Activated naive CD8-positive, alpha-beta T cell treated with anti-CD3 and anti-CD28 coated beads for 36 hours (primary cell): Measurements from ENCODE around the gene BTBD19. TPM values are rescaled to one million over a fixed set of nuclear protein-coding genes. Genes with fewer than 3 reads are reported as not detected.
"Not testable (repeated sequence)": the region's sequence is repeated elsewhere in the genome, so short reads cannot be mapped to it uniquely, and the experiment has no call there.

Experiments used
- DNase-seq: peaks from one replicate; pipeline ENCODE4 v3.0.0; 2021
- H3K27ac Mint-ChIP-seq: one replicate; pipeline ENCODE4 v1.8.0; 2022; ENCODE audit warnings: mild to moderate bottlenecking, moderate library complexity, mixed read lengths
- H3K27me3 Mint-ChIP-seq: one replicate; pipeline ENCODE4 v1.8.0; 2022; ENCODE audit warnings: mild to moderate bottlenecking, mixed read lengths
- H3K36me3 Mint-ChIP-seq: one replicate; pipeline ENCODE4 v1.8.0; 2021; ENCODE audit warnings: mild to moderate bottlenecking, mixed read lengths
- H3K4me1 Mint-ChIP-seq: one replicate; pipeline ENCODE4 v1.8.0; 2021; ENCODE audit warnings: mixed read lengths
- H3K4me3 Mint-ChIP-seq: one replicate; pipeline ENCODE4 v1.8.0; 2022; ENCODE audit warnings: mild to moderate bottlenecking, moderate library complexity, mixed read lengths
- H3K9me3 Mint-ChIP-seq: one replicate; pipeline ENCODE4 v1.8.0; 2022; ENCODE audit warnings: mixed read lengths
- total RNA-seq, 2 experiments: library from RNA; stranded (reverse); gene quantifications; one replicate each; pipeline ENCODE4 v1.2.3, GENCODE V29; 2021

Gene BTBD19
- total RNA-seq, 2 experiments from 2014 or later: 6.0 to 8.1 TPM

DNA sequence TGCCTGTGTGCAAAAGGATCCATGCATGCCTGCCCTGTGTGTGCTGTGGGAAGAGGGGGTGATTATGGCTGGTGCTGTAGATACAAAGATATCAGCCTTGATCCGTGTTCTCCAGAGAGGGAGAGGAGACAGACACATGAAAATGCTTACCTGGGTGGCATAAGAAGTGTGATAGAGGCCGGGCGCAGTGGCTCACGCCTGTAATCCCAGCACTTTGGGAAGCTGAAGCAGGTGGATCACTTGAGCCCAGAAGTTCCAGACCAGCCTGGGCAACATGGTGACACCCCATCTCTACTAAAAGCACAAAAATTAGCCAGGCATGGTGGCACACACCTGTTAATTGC, 2.4 kb downstream of the BTBD19 start:
- peak overlapping the region; percentile 99 for H3K27ac Mint-ChIP-seq
- not testable (repeated sequence) for H3K9me3 Mint-ChIP-seq, H3K27me3 Mint-ChIP-seq, DNase-seq
- peaks cover 70% of the 10 kb centered on the region for H3K4me1 Mint-ChIP-seq
- H3K36me3 Mint-ChIP-seq: peaks cover 27% of the 10 kb centered on the region
- H3K4me3 Mint-ChIP-seq: peak overlapping the region; percentile 74

DNA sequence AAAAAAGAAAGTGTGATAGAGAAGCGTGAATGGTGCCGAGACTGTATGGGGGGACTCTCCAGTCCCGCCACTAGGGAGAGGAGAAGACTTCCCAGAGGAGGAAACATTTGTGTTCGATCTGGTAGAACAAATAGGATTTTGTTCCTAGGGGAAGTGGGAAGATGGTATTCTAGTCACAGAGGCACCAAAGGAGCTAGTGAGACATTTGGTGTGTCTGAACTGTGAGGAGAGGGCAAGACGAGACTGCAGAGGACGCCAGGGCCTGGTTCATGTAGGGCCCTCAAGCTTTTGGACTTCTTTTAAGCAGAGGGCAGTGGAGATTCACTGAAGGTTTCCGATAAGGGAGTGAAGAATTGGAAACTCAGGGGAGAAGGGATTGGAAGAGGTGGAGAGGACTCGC, 2.9 kb downstream of the BTBD19 start:
- no peak for DNase-seq

DNA sequence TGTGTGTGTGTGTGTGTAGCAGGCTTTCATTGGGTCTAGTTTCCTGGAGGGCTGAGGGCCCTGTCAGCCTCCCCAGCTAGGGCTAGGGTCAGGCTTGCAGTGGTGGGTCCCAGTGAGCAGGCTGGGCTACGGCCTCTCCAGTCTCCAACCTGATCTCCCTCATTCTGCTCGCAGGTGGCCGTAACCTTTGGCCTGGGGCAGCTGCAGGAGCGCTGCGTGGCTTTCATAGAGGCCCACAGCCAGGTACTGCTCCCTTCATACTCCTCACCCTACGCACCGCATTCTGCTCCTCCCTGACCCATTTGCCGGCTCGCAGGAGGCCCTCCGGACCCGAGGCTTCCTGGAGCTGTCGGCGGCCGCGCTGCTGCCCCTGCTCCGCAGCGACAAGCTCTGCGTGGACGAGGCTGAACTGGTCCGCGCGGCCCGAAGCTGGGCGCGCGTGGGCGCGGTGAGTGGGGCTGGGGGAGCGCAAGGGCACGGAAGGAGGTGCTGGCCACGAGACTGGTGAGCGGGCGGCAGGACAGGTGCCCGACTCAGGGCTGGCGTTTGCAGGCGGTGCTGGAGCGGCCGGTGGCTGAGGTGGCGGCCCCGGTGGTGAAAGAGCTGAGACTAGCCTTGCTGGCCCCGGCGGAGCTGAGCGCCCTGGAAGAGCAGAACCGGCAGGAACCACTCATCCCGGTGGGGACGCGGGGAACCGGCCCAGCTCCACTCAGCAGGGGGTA, 4.7 kb downstream of the BTBD19 start:
- H3K27me3 Mint-ChIP-seq: no peaks in the 10 kb centered on the region
- H3K9me3 Mint-ChIP-seq: no peaks in the 10 kb centered on the region
- peaks cover 60% of the 10 kb centered on the region for H3K4me1 Mint-ChIP-seq
- H3K4me3 Mint-ChIP-seq: no peak overlapping the region
- peaks cover 19% of the 10 kb centered on the region for H3K36me3 Mint-ChIP-seq
- H3K27ac Mint-ChIP-seq: no peak overlapping the region
- no peak for DNase-seq

More for the DNA sequence above, 2.9 kb downstream of the BTBD19 start:
- H3K4me3 Mint-ChIP-seq: peak overlapping the region; percentile 40
- no peaks in the 10 kb centered on the region for H3K9me3 Mint-ChIP-seq
- H3K27ac Mint-ChIP-seq: peak overlapping the region; percentile 99
- peaks cover 27% of the 10 kb centered on the region for H3K36me3 Mint-ChIP-seq
- peaks cover 70% of the 10 kb centered on the region for H3K4me1 Mint-ChIP-seq
- H3K27me3 Mint-ChIP-seq: no peaks in the 10 kb centered on the region

DNA sequence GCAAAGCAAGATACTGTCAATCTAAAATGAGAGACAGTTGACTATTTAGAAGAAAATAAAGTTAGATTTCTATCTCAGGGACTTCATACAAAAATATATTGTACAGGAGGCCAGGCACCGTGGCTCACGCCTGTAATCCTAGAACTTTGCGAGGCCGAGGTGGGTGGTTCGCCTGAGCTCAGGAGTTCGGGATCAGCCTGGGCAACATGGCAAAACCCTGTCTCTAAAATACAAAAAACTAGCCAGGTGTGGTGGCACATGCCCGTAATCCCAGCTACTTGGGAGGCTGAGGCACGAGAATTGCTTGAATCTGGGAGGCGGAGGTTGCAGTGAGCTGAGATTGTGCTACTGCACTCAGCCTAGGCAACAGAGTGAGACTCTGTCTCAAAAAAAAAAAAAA, 7.6 kb downstream of the BTBD19 start:
- peaks cover 56% of the 10 kb centered on the region for H3K4me1 Mint-ChIP-seq
- H3K27me3 Mint-ChIP-seq, H3K27ac Mint-ChIP-seq, H3K9me3 Mint-ChIP-seq, DNase-seq: not testable (repeated sequence)
- peak overlapping the region; percentile 46 for H3K4me3 Mint-ChIP-seq
- H3K36me3 Mint-ChIP-seq: peaks cover 14% of the 10 kb centered on the region

DNA sequence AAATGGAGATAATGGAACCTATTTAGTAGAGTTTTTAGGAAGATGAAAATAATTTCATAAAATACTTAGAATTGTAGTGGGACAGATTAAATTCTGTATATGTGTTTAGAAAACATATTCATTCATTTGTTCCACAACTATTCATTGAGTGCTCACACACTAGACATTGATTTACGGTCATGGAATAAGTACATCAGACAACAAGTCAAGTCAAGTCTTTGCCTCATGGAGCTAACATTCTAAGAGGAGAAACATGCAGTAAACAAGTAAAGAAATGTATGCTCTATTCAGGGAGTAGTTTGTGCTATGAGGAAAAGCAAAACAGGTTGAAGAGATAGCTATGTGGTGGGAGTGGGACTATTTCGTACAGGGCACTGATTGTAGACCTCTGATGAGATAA, 9.0 kb downstream of the BTBD19 start:
- H3K9me3 Mint-ChIP-seq: no peaks in the 10 kb centered on the region
- peaks cover 45% of the 10 kb centered on the region for H3K4me1 Mint-ChIP-seq
- H3K4me3 Mint-ChIP-seq: no peak overlapping the region
- H3K27me3 Mint-ChIP-seq: no peaks in the 10 kb centered on the region
- no peak for DNase-seq
- H3K36me3 Mint-ChIP-seq: peaks cover 14% of the 10 kb centered on the region
- H3K27ac Mint-ChIP-seq: peak overlapping the region; percentile 2

DNA sequence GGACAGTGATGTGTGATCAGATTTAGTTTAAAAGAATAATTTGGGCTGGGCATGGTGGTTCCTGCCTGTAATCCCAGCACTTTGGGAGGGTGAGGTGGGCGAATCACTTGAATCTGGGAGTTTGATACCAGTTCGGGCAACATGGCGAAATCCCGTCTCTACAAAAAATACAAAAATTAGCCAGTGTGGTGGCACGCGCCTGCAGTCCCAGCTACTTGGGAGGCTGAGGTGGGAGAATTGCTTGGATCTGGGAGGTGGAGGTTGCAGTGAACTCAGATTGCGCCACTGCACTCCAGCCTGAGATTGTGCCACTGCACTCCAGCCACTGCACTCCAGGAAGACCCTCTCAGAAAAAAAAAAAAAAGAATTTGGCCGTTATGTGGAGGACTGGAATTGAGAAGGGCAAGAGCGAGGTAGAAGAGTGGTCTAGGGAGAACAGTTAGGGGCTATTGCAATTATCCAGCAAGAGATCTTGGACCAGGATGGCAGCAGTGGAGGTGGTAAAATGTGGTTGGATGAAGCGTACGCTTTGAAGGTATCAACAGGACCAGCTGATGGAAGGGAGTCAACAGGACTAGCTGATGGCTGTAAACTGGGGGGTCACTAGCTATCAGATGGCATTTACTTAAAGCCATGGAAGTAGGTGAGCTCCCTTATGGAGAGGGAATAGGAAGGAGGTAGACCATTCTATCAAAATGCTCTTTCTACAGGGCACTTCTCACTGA, 9.6 kb downstream of the BTBD19 start:
- Mint-ChIP-seq H3K4me3 (no peak overlapping the region), H3K4me1 (peaks cover 45% of the 10 kb centered on the region), H3K36me3 (peaks cover 14% of the 10 kb centered on the region), H3K9me3 (no peaks in the 10 kb centered on the region), H3K27ac (peak overlapping the region; percentile 27), H3K27me3 (no peaks in the 10 kb centered on the region)
- DNase-seq: no peak

DNA sequence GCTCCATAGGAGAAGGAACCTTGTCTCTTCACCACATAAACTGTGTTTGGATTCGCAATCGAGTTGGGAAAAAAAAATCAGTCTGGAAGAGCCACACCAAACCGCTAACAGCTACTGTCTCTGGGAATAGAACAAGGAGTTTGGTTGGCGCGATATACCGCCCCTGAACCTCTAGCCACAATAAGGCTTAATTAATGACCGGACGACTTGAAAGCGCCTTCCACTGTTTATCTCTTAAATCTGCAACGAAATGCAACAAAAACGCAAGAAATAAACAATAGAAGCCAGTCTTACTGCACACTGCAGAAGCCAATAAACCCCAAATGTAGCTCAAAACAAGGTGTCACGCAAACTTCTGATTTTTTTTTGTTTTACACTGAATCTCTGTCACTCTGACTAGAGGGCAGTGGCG, 10.9 kb downstream of the BTBD19 start:
- Mint-ChIP-seq H3K27ac (peak overlapping the region; percentile 100), H3K4me3 (peak overlapping the region; percentile 89), H3K27me3 (no peaks in the 10 kb centered on the region), H3K9me3 (no peaks in the 10 kb centered on the region), H3K36me3 (peaks cover 11% of the 10 kb centered on the region), H3K4me1 (peaks cover 40% of the 10 kb centered on the region)
- DNase-seq: no peak

DNA sequence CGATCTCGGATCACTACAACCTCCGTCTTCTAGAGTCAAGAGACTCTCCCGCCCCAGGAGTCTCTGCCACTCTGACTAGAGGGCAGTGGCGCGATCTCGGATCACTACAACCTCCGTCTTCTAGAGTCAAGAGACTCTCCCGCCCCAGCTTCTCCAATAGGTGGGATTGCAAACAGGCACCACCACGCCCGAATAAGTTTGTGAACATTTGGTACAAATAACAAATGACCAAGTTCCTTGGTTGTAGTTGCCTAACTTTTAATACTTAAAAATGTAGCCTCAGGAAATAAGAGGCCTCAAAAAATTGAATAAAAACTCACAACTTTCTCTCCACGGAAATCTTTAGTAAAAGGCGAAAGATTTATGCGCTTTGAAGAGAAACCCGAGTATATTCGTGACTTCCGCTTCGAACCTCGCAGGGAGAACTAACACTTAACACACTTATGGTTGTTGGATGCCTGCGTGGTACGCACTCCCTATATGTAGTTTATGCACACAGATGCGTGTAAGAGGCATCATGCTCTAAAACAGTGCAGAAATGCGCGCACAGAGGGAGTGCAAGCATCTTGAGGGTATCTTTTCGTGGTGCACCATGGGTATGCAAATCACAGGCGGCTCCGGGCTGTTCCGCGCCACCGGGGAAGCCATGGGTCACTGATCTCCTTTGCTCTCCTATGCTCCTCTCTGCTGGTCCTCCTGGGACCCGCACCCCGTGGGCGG, 11.4 kb downstream of the BTBD19 start:
- H3K9me3 Mint-ChIP-seq: no peaks in the 10 kb centered on the region
- H3K36me3 Mint-ChIP-seq: peaks cover 6% of the 10 kb centered on the region
- peak overlapping the region; percentile 100 for H3K27ac Mint-ChIP-seq
- H3K4me3 Mint-ChIP-seq: peak overlapping the region; percentile 89
- H3K4me1 Mint-ChIP-seq: peaks cover 38% of the 10 kb centered on the region
- H3K27me3 Mint-ChIP-seq: no peaks in the 10 kb centered on the region
- peak; percentile 87 for DNase-seq

DNA sequence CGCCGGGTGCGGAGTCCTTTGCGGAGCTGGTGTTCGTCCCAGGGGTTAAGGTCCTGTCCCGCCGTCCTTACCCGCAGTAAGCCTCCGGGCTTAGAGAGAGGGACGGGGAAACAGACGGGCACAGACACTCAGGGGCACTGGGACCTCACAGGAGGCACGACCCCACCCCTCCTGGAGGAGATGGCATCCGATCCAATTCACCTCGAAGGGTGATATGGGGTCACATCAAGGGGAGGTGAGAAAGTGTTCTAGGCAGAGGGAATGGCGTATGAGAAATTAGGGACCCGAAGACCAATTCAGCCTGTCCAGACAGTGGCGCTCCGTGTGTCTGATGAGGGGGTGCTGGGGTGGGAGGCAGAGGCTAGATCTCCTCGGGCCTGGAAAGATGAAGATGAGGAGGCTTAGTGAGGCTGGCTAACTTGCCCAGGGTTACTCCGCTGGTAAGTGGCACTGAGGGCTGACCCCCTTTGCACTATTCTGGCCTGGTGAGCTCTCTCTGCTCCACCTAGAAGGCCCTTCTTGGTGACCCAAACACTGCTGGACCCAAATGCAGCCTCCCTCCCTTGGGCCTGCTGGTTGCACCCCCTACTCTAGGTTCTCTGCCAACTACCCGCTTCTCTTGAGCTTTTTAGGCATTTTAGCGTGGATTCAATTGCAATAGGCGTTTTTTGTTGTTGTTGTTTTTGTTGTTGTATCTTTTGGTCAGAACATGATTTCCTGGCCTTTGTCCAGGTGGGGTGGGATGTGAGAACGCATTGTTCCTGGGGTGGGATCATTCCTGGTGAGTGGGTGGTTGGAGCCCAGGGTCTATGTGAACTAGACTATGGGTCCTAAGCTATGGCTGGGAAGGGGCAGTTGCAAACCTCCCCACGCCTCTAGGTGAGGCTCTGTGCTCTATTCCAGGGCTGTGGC, 12.3 kb downstream of the BTBD19 start:
- Mint-ChIP-seq H3K4me1 (peaks cover 32% of the 10 kb centered on the region), H3K27ac (peak overlapping the region; percentile 100), H3K36me3 (no peaks in the 10 kb centered on the region), H3K9me3 (no peaks in the 10 kb centered on the region), H3K4me3 (peak overlapping the region; percentile 89), H3K27me3 (no peaks in the 10 kb centered on the region)
- no peak for DNase-seq

DNA sequence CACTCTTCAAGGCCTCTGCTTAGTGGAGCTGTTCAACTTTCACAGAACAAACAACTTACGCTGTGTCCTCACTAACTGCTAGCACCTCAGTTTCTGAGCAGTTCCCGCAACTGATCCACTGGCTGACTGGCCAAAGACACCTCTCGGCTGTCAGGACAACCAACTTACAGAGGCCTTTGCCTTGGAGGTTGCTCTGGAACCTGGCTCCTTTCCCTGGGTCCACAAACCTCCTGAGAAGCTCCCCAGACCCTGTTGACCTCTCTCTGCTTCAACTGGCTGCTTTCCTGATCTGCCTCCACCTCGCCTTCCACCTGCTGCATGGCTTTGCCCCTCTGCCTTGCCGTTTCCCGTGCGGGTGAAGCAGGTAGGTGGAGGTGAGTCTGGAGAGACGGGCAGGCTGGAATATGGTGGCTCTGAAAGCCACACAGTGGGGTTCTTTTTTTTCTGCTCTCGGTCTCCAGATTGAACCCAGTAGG, 13.0 kb downstream of the BTBD19 start:
- Mint-ChIP-seq H3K27me3 (no peaks in the 10 kb centered on the region), H3K9me3 (no peaks in the 10 kb centered on the region), H3K4me1 (peaks cover 32% of the 10 kb centered on the region), H3K4me3 (peak overlapping the region; percentile 89), H3K27ac (no peak overlapping the region), H3K36me3 (no peaks in the 10 kb centered on the region)
- DNase-seq: no peak

DNA sequence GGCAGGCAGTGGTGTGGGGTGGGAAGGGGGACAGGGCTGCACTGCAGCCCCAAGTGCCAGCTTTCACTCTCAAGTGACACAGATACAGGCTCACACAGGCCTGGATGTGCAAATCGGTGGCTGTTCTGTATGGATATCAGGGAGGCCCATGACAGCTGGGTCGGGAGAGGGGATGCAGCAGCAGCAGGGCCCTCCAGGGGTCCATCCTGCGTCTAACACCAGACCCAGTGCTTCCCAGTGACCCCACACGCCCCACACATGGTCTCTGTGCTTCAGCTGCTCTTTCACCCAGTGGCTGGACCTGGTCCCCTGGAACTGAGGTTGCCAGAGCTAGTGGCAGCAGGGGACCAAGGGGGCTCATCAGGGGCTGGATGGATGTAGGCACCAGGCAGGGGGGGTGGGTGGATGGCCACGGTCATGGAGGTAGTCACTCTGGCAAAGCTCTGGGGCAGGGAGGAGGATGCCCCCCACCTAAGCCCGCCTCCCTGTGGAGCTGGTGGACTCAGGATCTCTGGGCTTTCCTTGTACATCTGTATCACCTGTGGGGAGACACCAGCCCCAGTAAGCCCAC, 13.9 kb downstream of the BTBD19 start:
- Mint-ChIP-seq H3K27ac (no peak overlapping the region), H3K4me3 (no peak overlapping the region), H3K4me1 (peaks cover 32% of the 10 kb centered on the region), H3K36me3 (no peaks in the 10 kb centered on the region), H3K27me3 (no peaks in the 10 kb centered on the region), H3K9me3 (no peaks in the 10 kb centered on the region)
- DNase-seq: no peak

DNA sequence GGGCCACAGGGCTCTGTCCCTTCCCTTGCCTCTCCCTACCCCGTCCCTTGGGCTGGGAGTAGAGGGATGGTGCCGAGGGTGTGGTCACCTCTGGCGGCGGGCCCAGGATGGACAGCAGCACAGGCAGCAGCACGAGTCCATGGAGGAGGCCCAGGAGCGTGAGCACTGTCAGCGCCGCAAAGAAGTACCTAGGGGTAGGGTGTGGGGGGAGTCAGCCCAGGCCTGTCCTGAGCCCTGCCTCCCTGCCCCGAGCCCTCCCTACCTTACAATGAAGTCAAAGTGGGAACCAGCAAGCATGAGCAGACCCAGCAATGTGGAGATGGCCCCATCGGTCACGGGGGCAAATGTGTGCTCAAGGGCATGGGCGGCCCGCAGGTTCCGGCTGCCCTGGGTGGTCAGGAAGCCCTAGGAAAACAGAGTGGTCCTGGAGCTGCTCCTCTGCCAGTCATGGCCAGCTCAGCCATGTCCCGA, 14.7 kb downstream of the BTBD19 start:
- no peaks in the 10 kb centered on the region for H3K36me3 Mint-ChIP-seq
- no peak overlapping the region for H3K4me3 Mint-ChIP-seq
- peaks cover 27% of the 10 kb centered on the region for H3K4me1 Mint-ChIP-seq
- H3K9me3 Mint-ChIP-seq: no peaks in the 10 kb centered on the region
- no peak for DNase-seq
- no peaks in the 10 kb centered on the region for H3K27me3 Mint-ChIP-seq
- no peak overlapping the region for H3K27ac Mint-ChIP-seq

DNA sequence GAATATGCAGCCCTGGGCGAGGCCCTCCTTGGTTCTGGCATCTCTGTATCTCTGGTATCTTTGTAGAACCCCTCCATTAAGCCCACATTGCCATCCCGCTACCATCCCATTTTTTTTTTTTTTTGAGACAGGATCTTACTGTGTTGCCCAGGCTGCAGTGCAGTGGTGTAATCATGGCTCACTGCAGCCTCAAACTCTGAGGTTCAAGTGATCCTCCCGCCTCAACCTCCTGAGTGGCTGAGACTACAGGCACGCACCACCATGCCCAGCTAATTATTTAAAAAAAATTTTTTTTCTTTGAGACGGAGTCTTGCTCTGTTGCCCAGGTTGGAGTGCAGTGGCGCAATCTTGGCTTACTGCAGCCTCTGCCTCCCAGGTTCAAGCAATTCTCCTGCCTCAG, 16.1 kb downstream of the BTBD19 start:
- H3K27me3 Mint-ChIP-seq, DNase-seq, H3K36me3 Mint-ChIP-seq, H3K27ac Mint-ChIP-seq, H3K4me3 Mint-ChIP-seq, H3K9me3 Mint-ChIP-seq: not testable (repeated sequence)
- peaks cover 18% of the 10 kb centered on the region for H3K4me1 Mint-ChIP-seq
